ENCODE results near the gene ADAMTS15.
"Not testable (repeated sequence)": the region's sequence is repeated elsewhere in the genome, so short reads cannot be mapped to it uniquely, and the experiment has no call there.

ADAMTS15 gene

GRCh38 chr11:130434521-130435223, 13.8 kb upstream of the ADAMTS15 start:
- H3K36me3 ChIP-seq (ENCODE audit: control insufficient read depth, insufficient read depth, low read length) = no peaks in the 10 kb centered on the region
- H3K27ac ChIP-seq (ENCODE audit: insufficient read depth, low read length, poor library complexity, severe bottlenecking) = no peak overlapping the region
- peaks cover 4% of the 10 kb centered on the region for H3K4me1 ChIP-seq (ENCODE audit: control insufficient read depth, insufficient read depth, low read length, poor library complexity, severe bottlenecking)
- H3K27me3 ChIP-seq (replicated peaks; ENCODE audit: control insufficient read depth, insufficient read depth, low read length, poor library complexity, severe bottlenecking) = peaks cover 11% of the 10 kb centered on the region
- DNase-seq = peak; percentile 19 to 41 (median 31)
- H3K9me3 ChIP-seq (ENCODE audit: control insufficient read depth, low read length) = no peaks in the 10 kb centered on the region
- H3K4me3 ChIP-seq (ENCODE audit: insufficient read depth, low read depth, low read length, poor library complexity, severe bottlenecking) = peak overlapping the region; percentile 63

DNA sequence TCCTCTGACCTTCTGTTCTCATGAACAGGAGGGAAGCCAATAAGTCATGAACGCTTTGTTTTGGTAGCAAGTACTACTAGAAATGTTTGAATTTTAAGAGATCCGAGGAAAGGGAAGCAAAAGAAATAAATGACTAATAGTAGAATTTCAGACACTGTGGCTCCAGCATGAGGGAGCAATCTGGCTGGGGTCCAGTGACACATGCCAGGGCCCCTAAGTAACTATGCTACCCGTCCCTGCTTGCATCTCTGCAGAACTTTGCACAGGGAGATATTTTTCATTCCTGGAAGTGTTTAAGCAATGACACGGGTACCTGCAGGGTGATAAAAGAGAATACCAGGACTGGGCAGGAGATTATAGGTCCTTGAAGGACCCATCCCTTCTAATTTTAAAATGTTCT, 12.8 kb upstream of the ADAMTS15 start:
- H3K4me1 ChIP-seq (ENCODE audit: control insufficient read depth, insufficient read depth, low read length, poor library complexity, severe bottlenecking) = peaks cover 4% of the 10 kb centered on the region
- peaks cover 2% of the 10 kb centered on the region for H3K27me3 ChIP-seq (replicated peaks; ENCODE audit: control insufficient read depth, insufficient read depth, low read length, poor library complexity, severe bottlenecking)
- H3K9me3 ChIP-seq (ENCODE audit: control insufficient read depth, low read length) = no peaks in the 10 kb centered on the region
- DNase-seq = no peak
- H3K4me3 ChIP-seq (ENCODE audit: insufficient read depth, low read depth, low read length, poor library complexity, severe bottlenecking) = no peak overlapping the region
- H3K27ac ChIP-seq (ENCODE audit: insufficient read depth, low read length, poor library complexity, severe bottlenecking) = no peak overlapping the region
- H3K36me3 ChIP-seq (ENCODE audit: control insufficient read depth, insufficient read depth, low read length) = no peaks in the 10 kb centered on the region

GRCh38 chr11:130436171-130436570, 12.3 kb upstream of the ADAMTS15 start:
- Histone ChIP-seq H3K27ac (ENCODE audit: insufficient read depth, low read length, poor library complexity, severe bottlenecking) (no peak overlapping the region), H3K4me3 (ENCODE audit: insufficient read depth, low read depth, low read length, poor library complexity, severe bottlenecking) (no peak overlapping the region), H3K27me3 (replicated peaks; ENCODE audit: control insufficient read depth, insufficient read depth, low read length, poor library complexity, severe bottlenecking) (no peaks in the 10 kb centered on the region), H3K9me3 (ENCODE audit: control insufficient read depth, low read length) (no peaks in the 10 kb centered on the region), H3K4me1 (ENCODE audit: control insufficient read depth, insufficient read depth, low read length, poor library complexity, severe bottlenecking) (peaks cover 4% of the 10 kb centered on the region), H3K36me3 (ENCODE audit: control insufficient read depth, insufficient read depth, low read length) (no peaks in the 10 kb centered on the region)
- DNase-seq = no peak

GRCh38 chr11:130437848-130438247, 10.6 kb upstream of the ADAMTS15 start:
- no peak overlapping the region for H3K4me3 ChIP-seq (ENCODE audit: insufficient read depth, low read depth, low read length, poor library complexity, severe bottlenecking)
- no peaks in the 10 kb centered on the region for H3K9me3 ChIP-seq (ENCODE audit: control insufficient read depth, low read length)
- DNase-seq = no peak
- H3K27me3 ChIP-seq (replicated peaks; ENCODE audit: control insufficient read depth, insufficient read depth, low read length, poor library complexity, severe bottlenecking) = no peaks in the 10 kb centered on the region
- no peak overlapping the region for H3K27ac ChIP-seq (ENCODE audit: insufficient read depth, low read length, poor library complexity, severe bottlenecking)
- peaks cover 4% of the 10 kb centered on the region for H3K4me1 ChIP-seq (ENCODE audit: control insufficient read depth, insufficient read depth, low read length, poor library complexity, severe bottlenecking)
- no peaks in the 10 kb centered on the region for H3K36me3 ChIP-seq (ENCODE audit: control insufficient read depth, insufficient read depth, low read length)

DNA sequence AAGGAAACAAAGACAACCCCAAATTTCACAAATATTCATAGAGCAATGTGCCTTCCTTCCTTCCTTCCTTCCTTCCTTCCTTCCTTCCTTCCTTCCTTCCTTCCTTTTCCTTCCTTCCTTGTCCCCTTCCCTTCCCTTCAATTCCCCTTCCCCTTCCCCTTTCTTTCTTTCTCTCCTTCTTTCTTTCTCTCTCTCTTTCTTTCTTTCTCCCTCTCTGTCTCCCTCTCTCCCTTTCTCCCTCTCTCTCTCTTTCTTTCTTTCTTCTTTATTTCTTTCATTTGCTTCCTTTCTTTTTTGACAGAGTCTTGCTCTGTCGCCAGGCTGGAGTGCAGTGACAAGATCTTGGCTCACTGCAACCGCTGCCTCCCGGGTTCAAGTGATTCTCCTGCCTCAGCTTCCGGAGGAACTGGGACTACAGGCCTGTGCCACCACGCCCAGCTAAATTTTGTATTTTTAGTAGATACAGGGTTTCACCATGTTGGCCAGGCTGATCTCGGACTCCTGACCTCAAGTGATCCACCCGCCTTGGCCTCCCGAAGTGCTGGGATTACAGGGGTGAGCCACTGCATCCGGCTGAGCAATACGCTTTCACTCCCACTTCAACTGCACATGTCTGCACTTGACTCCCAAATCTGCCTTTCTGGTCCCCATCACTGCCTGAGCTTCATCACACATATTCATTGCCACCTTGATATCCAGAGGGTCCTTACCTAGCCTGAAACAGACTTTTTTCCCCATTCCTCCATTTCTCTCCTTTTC, 9.9 kb upstream of the ADAMTS15 start:
- not testable (repeated sequence) for H3K27me3 ChIP-seq (replicated peaks; ENCODE audit: control insufficient read depth, insufficient read depth, low read length, poor library complexity, severe bottlenecking); H3K36me3 ChIP-seq (ENCODE audit: control insufficient read depth, insufficient read depth, low read length); H3K4me3 ChIP-seq (ENCODE audit: insufficient read depth, low read depth, low read length, poor library complexity, severe bottlenecking); H3K27ac ChIP-seq (ENCODE audit: insufficient read depth, low read length, poor library complexity, severe bottlenecking); H3K9me3 ChIP-seq (ENCODE audit: control insufficient read depth, low read length); DNase-seq; H3K4me1 ChIP-seq (ENCODE audit: control insufficient read depth, insufficient read depth, low read length, poor library complexity, severe bottlenecking)

DNA sequence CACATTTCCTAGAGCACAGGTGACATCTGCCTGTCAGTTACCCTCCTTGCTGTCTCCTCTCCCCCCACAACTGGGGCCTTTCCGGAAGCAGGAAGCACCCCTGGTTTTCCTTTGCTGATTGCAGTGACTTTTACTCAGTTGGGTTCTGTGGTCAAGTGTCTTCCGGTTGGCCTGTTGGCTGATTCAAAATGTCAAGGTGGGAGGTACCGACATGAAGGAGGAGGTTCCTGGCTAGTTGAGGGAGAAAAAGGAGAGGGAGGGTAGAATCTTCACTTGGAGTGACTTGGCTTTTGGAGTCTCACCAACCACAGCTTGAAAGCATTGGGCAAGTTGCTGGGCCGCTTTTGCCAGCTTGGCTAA, 9.3 kb upstream of the ADAMTS15 start:
- H3K9me3 ChIP-seq (ENCODE audit: control insufficient read depth, low read length) = no peaks in the 10 kb centered on the region
- DNase-seq = no peak
- H3K4me1 ChIP-seq (ENCODE audit: control insufficient read depth, insufficient read depth, low read length, poor library complexity, severe bottlenecking) = peaks cover 4% of the 10 kb centered on the region
- H3K4me3 ChIP-seq (ENCODE audit: insufficient read depth, low read depth, low read length, poor library complexity, severe bottlenecking) = no peak overlapping the region
- H3K27me3 ChIP-seq (replicated peaks; ENCODE audit: control insufficient read depth, insufficient read depth, low read length, poor library complexity, severe bottlenecking) = no peaks in the 10 kb centered on the region
- no peaks in the 10 kb centered on the region for H3K36me3 ChIP-seq (ENCODE audit: control insufficient read depth, insufficient read depth, low read length)
- no peak overlapping the region for H3K27ac ChIP-seq (ENCODE audit: insufficient read depth, low read length, poor library complexity, severe bottlenecking)

- H3K4me3 ChIP-seq (ENCODE audit: insufficient read depth, low read depth, low read length, poor library complexity, severe bottlenecking) = no peak overlapping the region
- no peaks in the 10 kb centered on the region for H3K27me3 ChIP-seq (replicated peaks; ENCODE audit: control insufficient read depth, insufficient read depth, low read length, poor library complexity, severe bottlenecking)
- no peak overlapping the region for H3K27ac ChIP-seq (ENCODE audit: insufficient read depth, low read length, poor library complexity, severe bottlenecking)
- no peak for DNase-seq
- peaks cover 4% of the 10 kb centered on the region for H3K4me1 ChIP-seq (ENCODE audit: control insufficient read depth, insufficient read depth, low read length, poor library complexity, severe bottlenecking)
- H3K36me3 ChIP-seq (ENCODE audit: control insufficient read depth, insufficient read depth, low read length) = no peaks in the 10 kb centered on the region
- H3K9me3 ChIP-seq (ENCODE audit: control insufficient read depth, low read length) = no peaks in the 10 kb centered on the region
Measured at GRCh38 chr11:130439876-130440275, 8.6 kb upstream of the ADAMTS15 start.

DNA sequence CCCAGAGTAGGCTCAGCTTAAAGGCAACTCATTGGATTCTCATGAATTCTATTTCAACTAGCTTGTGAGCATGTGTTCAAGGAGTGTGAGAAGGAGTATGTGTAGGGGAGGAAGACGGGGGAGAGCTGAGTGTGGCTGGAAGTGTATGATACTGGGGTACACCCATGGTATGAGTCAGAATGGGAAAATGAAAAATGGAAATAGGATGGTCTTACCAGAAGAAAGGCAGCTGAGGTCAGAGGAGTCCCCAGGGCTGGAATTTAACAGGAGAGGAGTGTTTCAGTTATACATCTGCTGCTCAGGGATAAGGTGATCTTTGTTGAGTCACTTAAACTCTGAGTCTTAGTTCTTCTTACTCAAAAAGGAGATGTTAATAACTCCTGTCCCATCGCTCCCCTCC, 6.7 kb upstream of the ADAMTS15 start:
- peaks cover 4% of the 10 kb centered on the region for H3K4me1 ChIP-seq (ENCODE audit: control insufficient read depth, insufficient read depth, low read length, poor library complexity, severe bottlenecking)
- H3K27me3 ChIP-seq (replicated peaks; ENCODE audit: control insufficient read depth, insufficient read depth, low read length, poor library complexity, severe bottlenecking) = no peaks in the 10 kb centered on the region
- H3K4me3 ChIP-seq (ENCODE audit: insufficient read depth, low read depth, low read length, poor library complexity, severe bottlenecking) = no peak overlapping the region
- H3K9me3 ChIP-seq (ENCODE audit: control insufficient read depth, low read length) = no peaks in the 10 kb centered on the region
- H3K36me3 ChIP-seq (ENCODE audit: control insufficient read depth, insufficient read depth, low read length) = no peaks in the 10 kb centered on the region
- no peak overlapping the region for H3K27ac ChIP-seq (ENCODE audit: insufficient read depth, low read length, poor library complexity, severe bottlenecking)
- no peak for DNase-seq

- no peak for DNase-seq
- Histone ChIP-seq H3K36me3 (ENCODE audit: control insufficient read depth, insufficient read depth, low read length) (no peaks in the 10 kb centered on the region), H3K4me1 (ENCODE audit: control insufficient read depth, insufficient read depth, low read length, poor library complexity, severe bottlenecking) (peaks cover 4% of the 10 kb centered on the region), H3K27me3 (replicated peaks; ENCODE audit: control insufficient read depth, insufficient read depth, low read length, poor library complexity, severe bottlenecking) (no peaks in the 10 kb centered on the region), H3K27ac (ENCODE audit: insufficient read depth, low read length, poor library complexity, severe bottlenecking) (no peak overlapping the region), H3K9me3 (ENCODE audit: control insufficient read depth, low read length) (no peaks in the 10 kb centered on the region), H3K4me3 (ENCODE audit: insufficient read depth, low read depth, low read length, poor library complexity, severe bottlenecking) (no peak overlapping the region)
Measured at GRCh38 chr11:130442737-130443136, 5.7 kb upstream of the ADAMTS15 start.

GRCh38 chr11:130445788-130446187, 2.7 kb upstream of the ADAMTS15 start:
- Histone ChIP-seq H3K27ac (ENCODE audit: insufficient read depth, low read length, poor library complexity, severe bottlenecking) (no peak overlapping the region), H3K27me3 (replicated peaks; ENCODE audit: control insufficient read depth, insufficient read depth, low read length, poor library complexity, severe bottlenecking) (peaks cover 4% of the 10 kb centered on the region), H3K4me1 (ENCODE audit: control insufficient read depth, insufficient read depth, low read length, poor library complexity, severe bottlenecking) (peaks cover 5% of the 10 kb centered on the region), H3K4me3 (ENCODE audit: insufficient read depth, low read depth, low read length, poor library complexity, severe bottlenecking) (no peak overlapping the region), H3K9me3 (ENCODE audit: control insufficient read depth, low read length) (no peaks in the 10 kb centered on the region), H3K36me3 (ENCODE audit: control insufficient read depth, insufficient read depth, low read length) (no peaks in the 10 kb centered on the region)
- DNase-seq = no peak
